Occipital lobe (tissue), 2 donors: ENCODE data around the gene VIPR2. TPM values are rescaled to one million over a fixed set of nuclear protein-coding genes. Genes with fewer than 3 reads are reported as not detected.

Experiments used
- DNase-seq: peaks from one replicate; lab custom pipeline; 2025; lab: John Stamatoyannopoulos, UW
- total RNA-seq: library from RNA; depleted of rRNA; stranded (reverse); fragments of >200 nt; gene quantifications from one replicate; pipeline ENCODE4 v1.2.3, GENCODE V29; 2014

VIPR2 gene
- total RNA-seq, 1 donor from 2014 or later = 0.47 TPM

DNA sequence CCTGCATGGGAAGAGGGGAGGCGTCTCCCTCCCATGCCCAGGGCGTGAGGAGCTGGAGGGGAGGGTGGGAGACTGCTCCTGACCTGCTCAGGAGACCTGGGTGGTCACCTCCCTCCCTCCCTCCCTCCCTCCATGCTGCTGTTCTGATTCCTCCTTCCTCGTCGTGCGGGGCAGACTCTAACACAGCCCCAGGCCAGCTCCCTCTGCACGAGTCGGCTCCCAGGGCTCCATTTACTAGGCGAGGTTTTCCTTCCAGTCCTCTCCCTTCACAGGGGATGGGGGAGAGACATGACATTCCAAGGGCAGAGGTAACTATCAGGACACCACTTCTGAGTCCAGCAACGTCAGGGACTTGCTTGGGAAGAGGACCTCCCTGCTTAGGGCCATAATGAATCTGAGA lies 23.6 kb downstream of the VIPR2 start:
- no peak for DNase-seq

- DNase-seq = no peak
These were observed 24.1 kb downstream of the VIPR2 start for GRCh38 chr7:159120540-159120919.

DNA sequence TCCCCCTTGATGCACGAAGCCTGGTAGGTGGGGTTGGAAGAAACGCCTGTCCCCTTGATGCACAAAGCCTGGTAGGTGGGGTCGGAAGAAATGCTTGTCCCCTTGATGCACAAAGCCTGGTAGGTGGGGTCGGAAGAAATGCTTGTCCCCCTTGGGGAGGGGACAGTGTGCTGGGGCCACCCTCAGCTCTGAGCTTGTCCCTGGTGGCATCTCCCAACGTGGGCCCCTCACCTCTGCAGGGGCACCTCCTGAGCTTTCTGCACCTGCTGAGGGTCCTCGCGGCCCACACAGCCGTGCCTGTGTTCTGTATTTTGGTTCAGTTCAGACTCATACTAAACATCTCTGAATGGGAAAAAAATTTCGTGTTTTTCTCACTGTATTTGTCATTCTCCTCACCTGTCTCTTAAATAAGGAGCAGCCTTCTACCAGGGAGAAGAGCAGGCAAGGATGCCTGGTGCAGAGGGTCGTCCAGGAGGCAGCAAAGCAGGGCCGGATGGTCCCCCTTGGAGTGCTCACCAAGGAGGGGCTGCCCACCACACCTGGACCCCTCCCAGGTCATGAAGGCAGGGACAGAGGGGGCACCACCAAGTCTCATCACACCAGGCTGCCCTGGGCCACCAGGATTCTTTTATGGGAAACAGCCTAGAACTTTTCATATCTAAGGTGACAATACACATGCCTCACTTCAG lies 24.7 kb downstream of the VIPR2 start:
- no peak for DNase-seq

- no peak for DNase-seq
These were observed 25.5 kb downstream of the VIPR2 start for GRCh38 chr7:159119026-159119741.

DNA sequence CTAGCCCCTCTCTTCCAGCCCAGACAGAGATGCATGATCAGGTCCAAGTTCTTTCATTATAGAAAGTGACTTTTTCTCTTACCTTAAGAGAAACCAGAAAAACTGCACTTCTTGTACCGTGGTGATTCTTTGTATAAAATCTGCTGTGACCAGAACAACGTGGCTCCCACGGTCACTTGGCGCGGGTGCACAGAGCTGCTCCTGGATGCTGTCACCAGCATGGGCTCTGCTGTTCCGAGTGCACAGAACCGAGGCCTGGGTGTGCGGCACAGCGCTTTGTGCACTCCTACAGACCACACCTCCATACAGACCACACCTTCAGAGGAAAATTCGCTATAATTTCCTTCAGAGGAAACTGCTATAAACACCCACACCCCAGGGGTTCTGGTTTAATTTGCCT lies 26.0 kb downstream of the VIPR2 start:
- DNase-seq = no peak

DNA sequence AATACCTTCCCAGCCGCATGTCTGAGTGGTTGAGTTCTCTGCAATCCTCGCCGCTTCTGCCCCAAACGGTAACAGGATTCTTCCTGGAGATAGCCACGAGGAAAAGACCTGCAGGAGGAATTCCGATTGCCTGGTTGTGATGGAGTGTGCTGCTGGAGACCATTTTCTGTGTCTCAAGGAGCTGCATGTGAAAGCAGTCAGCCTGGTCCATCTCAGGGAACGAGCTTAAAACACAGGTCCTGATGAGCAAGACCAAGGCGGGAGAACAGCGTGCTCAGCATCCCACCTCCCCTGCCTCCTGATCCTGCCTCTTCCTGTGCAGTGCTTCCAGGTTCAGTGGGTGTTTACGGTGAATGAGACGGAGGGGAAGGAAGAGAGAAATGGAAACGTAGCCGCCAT lies 26.5 kb downstream of the VIPR2 start:
- no peak for DNase-seq

DNA sequence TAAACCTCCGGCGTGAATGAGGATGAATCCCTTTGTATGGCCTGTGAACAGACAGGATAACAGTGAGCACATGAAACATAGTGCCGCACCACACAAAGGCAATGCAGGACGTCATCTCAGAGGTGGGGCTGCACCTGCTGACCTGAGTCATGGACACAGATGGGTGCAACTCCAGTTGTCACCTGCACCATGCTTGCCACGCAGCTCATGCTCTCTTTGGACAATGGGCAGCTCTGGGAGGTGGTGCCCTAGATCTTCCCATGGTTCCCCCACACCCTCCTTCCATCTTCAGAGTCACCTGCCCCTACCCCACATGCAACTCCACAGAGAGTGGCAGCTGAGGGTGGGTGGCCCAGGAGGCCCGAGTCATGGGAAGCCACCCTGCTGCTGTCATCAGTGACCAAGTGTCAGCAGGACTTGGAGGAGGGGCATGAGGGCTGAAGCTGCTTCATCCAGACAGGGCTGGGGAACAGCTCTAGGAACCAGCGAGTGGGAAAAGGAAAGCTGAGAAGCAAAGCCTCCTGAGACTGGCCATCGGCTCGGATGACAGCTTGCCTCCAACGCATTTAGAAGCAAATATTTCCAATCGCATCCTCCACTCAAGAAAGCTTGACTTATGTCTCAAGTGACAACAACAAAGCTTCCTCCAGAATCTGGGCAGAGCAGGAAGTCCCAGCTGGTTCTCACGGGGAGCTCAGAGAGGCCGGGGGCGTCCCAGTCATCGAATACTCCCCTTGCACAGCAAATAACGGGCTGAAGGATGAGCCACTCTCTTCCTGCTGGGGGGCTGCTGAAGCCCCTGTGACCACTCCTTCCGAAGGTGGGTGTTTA lies 27.1 kb downstream of the VIPR2 start:
- no peak for DNase-seq

- no peak for DNase-seq
These were observed 27.9 kb downstream of the VIPR2 start for GRCh38 chr7:159116581-159117339.

DNA sequence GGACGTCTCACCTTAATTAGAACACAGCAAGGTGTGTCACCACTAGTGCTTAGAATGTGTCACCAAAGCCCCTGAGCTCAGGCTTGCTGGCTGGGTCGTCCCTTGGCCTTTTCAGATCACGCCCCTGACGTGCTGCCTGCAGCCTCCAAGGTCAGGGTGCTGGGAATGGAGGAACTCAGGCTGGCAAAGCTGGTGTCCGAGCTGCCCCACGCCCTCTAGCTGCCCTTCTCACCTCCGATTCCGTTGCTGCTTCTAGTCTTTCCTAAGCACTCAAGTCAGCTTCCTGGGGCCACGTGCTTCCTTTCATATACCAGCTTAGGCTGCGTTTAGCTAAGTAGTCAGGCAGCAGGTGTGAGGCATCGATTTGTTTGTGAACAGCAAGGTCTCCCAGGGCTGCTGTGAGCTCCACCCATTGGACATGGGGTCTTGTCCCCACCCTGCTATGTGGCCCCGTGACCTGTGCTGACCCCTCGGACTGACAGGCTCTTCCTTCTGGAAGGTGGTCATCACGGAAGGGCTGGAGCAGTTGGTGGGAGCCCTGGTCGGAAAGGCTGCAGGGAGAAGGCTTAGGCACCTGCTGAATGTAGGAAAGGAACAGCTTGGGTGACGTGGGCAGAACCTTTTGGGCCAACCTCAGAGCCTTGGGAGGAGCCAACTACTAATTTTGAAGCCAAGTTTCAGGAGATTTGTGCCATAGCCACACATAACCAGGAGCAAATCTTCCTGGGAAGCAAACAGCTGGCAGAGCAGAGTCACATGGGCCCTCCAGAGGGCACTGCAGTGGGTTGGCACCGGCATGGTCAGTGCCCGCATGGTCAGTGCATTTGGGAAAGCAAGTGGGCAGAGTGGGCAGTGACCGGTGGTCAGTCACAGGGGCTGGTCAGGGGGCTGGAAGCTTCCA lies 28.8 kb downstream of the VIPR2 start:
- no peak for DNase-seq

GRCh38 chr7:159114981-159115380 lies 29.7 kb downstream of the VIPR2 start:
- DNase-seq = no peak

DNA sequence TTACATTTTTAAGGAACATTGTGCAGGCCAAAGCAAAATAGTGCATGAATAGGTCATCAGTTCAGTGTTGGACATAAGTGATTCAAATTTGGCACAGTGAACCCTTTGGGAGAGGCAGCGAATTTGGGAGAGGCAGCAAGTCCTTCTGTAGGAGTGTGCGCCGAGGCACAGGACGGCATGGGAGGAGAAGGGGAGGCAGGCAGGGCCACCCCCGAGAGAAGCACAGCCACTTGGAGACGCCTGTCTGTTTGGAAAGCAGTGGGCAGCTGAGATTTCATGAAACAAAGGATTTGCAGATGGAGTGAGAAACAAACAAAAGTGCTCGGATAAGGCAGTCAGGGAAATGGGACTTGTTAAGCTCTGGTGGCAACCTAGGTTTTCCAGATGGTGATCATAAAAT lies 30.6 kb downstream of the VIPR2 start:
- no peak for DNase-seq

DNA sequence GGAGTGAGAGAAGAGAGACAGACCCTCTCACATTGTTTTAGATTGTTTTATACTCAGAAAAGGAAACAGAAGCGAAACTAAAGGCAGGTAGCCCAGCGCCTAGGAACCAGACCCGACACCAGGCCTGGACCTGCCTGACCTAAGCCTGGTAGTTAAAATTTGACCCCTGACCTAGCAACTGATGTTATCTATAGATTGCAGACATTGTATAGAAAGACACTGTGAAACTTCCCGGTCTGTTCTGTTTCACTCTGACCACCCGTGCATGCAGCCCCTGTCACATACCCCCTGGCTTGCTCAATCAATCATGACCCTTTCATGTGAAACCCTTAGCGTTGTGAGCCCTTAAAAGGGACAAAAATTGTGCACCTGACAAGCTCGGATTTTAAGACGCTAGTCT lies 31.6 kb downstream of the VIPR2 start:
- no peak for DNase-seq

GRCh38 chr7:159112136-159113011 lies 32.3 kb downstream of the VIPR2 start:
- no peak for DNase-seq

- no peak for DNase-seq
These were observed 35.0 kb downstream of the VIPR2 start for GRCh38 chr7:159109653-159110035.

GRCh38 chr7:159108941-159109652 lies 35.6 kb downstream of the VIPR2 start:
- no peak for DNase-seq

DNA sequence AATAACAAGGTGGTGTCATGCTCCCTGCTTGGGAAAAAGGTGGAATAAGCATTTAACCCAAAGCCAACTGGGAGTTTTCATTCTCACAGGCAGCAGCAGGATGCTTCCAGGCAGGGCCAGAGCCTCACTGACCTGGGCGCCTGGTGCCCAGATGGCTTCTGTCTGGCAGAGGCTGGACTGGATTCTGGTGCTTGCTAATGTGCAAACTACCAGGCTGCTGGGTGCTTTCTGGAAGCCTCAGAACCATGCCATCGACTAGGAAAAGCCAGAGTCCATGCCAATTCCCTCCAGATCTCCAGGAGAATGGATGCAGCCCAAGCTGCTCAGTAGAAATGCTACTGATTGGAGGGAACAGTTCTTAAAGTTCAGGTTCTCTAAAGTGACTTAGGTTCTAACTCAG lies 36.2 kb downstream of the VIPR2 start:
- DNase-seq = no peak

DNA sequence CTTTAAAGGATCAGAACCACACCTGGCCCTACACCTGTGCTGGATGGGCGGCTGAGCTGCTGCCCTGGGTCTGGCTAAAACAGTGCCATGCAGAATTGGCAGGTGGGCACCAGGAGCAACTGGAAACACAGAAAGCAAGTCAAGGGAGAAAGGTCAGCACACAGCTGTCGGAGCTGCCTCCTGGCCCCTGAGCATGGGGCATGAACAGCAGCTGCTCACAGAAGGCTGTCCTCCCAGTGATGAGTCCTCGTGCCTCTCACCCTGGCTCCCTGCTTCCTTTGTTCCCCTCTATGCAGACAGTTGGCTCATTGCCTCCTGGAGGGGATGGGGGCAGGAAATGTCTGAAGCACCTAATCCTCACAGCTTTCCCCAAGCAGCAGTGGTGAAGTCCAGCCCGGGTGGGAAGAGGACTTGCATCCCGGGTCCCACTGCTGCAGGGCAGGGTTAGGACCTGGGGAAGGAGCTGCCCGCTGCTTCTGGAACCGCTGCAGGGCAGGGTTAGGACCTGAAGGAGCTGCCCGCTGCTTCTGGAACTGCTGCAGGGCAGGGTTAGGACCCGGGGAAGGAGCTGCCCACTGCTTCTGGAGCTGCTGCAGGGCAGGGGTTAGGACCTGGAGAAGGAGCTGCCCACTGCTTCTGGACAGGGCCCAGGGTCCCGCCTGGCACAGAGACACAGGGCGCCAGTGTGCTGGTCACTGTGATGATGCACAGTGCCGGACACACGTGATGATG lies 37.3 kb downstream of the VIPR2 start:
- DNase-seq = no peak
